ENCODE results near the gene DLG5. TPM values are rescaled to one million over a fixed set of nuclear protein-coding genes. Genes with fewer than 3 reads are reported as not detected.

Gene DLG5
- total RNA-seq, 2 donors from 2014 or later: 22.6 to 35.6 TPM

DNA sequence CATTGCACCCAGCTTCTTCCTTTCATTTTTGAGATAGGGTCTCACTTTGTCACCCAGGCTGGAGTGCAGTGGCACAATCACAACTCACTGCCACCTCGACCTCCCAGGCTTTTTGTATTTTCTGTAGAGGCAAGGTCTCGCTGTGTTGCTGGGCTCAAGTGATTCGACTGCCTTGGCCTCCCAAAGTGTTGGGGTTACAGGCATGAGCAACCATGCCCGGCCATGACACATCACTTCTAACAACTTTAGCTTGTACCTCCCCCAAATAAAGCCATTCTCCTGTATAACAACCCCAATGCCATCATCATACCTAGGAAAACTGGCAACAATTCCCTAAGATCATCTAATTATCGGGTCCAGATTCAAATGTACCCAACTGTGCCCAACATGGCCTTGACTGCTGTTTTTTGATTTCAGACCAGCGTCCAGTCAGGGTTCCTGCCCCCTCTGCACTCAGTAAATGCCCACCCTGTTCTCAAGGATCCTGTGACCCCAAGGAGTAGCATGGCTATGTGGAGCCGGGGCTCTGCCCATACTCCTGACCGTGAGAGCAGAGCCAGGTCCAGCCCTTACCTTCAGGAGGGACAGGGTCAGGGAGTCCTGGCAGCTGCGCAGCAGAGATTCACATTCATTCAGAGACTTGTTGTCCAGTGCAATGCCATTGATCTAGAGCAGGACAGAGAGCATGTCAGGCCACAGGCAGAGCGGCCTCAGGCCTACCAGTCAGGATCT, 102.6 kb downstream of the DLG5 start:
- intact Hi-C loops (cut with DNase I): no loop called here
- Histone ChIP-seq H3K4me3 (no peak overlapping the region), H3K27me3 (no peaks in the 10 kb centered on the region), H3K4me1 (no peaks in the 10 kb centered on the region), H3K36me3 (replicated peaks in 1 of 2; ENCODE audit: insufficient read depth in 1 of 2, low read depth in 2 of 2) (peaks cover 0 to 12% of the 10 kb centered on the region in 2 donors), H3K27ac (no peak overlapping the region), H3K9me3 (no peaks in the 10 kb centered on the region)
- DNase-seq (no peak), ATAC-seq (no peak)
- 91 to 93% methylated on average over 8 to 10 of the region's 10 CpGs for WGBS, 2 donors
- TF ChIP-seq POLR2A (IDR thresholded peaks at IDR 0.05): no peak
- TF ChIP-seq, protein P1, sequence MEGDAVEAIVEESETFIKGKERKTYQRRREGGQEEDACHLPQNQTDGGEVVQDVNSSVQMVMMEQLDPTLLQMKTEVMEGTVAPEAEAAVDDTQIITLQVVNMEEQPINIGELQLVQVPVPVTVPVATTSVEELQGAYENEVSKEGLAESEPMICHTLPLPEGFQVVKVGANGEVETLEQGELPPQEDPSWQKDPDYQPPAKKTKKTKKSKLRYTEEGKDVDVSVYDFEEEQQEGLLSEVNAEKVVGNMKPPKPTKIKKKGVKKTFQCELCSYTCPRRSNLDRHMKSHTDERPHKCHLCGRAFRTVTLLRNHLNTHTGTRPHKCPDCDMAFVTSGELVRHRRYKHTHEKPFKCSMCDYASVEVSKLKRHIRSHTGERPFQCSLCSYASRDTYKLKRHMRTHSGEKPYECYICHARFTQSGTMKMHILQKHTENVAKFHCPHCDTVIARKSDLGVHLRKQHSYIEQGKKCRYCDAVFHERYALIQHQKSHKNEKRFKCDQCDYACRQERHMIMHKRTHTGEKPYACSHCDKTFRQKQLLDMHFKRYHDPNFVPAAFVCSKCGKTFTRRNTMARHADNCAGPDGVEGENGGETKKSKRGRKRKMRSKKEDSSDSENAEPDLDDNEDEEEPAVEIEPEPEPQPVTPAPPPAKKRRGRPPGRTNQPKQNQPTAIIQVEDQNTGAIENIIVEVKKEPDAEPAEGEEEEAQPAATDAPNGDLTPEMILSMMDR (IDR thresholded peaks at IDR 0.05): no peak

DNA sequence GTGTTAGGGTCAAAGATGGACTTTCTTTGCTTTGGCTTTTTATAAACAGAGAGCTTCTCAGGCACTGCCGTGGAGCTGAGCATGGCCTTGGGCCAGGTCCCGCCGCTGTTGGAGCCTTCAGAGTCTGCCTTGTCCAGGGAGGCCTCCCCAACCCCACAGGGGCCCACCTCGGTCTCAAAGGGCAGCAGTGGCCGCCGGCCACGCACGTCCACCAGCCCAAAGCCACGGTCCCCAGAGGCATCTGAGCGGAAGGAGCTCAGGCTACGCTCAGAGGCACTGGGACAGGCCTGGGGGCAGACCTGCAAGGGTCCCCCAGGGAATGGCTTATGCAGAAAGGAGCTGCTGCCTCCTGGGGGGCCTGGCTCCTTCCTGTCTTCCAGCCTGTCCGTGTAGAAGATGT, 105.0 kb downstream of the DLG5 start:
- WGBS, 2 donors: 68 to 87% methylated on average over 4 to 11 of the region's 12 CpGs
- TF ChIP-seq POLR2A (IDR thresholded peaks at IDR 0.05): no peak
- TF ChIP-seq, protein P1 (IDR thresholded peaks at IDR 0.05): no peak
- intact Hi-C loops (cut with DNase I): no loop called here
- Histone ChIP-seq H3K4me1 (no peaks in the 10 kb centered on the region), H3K36me3 (replicated peaks in 1 of 2; ENCODE audit: insufficient read depth in 1 of 2, low read depth in 2 of 2) (peaks cover 0 to 15% of the 10 kb centered on the region in 2 donors), H3K27ac (no peak overlapping the region), H3K4me3 (no peak overlapping the region), H3K9me3 (no peaks in the 10 kb centered on the region), H3K27me3 (no peaks in the 10 kb centered on the region)
- DNase-seq (no peak), ATAC-seq (no peak)

DNA sequence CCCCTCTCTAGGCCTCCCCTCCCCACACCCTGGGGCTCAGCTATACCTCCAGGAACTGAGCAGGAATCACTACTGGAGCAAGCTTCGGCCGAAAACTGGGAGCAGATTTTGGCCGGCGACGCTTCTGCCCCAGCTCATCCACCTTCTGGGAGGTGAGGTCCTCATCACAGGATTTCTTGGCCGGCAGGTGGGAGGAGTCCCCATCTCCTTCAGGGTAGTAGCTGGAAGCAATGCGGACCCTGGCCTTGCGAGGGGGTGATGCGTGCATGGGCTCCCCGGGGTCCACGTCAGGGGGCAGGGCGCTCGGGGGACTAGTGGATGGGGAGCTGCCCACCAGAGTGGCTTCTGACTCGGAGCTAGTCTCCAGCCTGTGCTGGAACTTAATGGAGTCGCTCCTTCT, 105.5 kb downstream of the DLG5 start:
- Histone ChIP-seq H3K4me3 (no peak overlapping the region), H3K4me1 (no peaks in the 10 kb centered on the region), H3K27me3 (no peaks in the 10 kb centered on the region), H3K27ac (no peak overlapping the region), H3K36me3 (replicated peaks in 1 of 2; ENCODE audit: insufficient read depth in 1 of 2, low read depth in 2 of 2) (peaks cover 0 to 20% of the 10 kb centered on the region in 2 donors), H3K9me3 (no peaks in the 10 kb centered on the region)
- intact Hi-C loops (cut with DNase I): no loop called here
- 94 to 96% methylated on average over 9 to 15 of the region's 15 CpGs for WGBS, 2 donors
- ATAC-seq (no peak), DNase-seq (no peak)
- TF ChIP-seq, protein P1 (IDR thresholded peaks at IDR 0.05): no peak
- TF ChIP-seq POLR2A (IDR thresholded peaks at IDR 0.05): no peak

- H3K27ac ChIP-seq: no peak overlapping the region
- DNase-seq: no peak
- H3K36me3 ChIP-seq (replicated peaks in 1 of 2; ENCODE audit: insufficient read depth in 1 of 2, low read depth in 2 of 2): peaks cover 0 to 21% of the 10 kb centered on the region in 2 donors
- H3K4me3 ChIP-seq: no peak overlapping the region
- no peaks in the 10 kb centered on the region for H3K4me1 ChIP-seq
- 85 to 87% methylated on average over 9 of the region's 9 CpGs for WGBS, 2 donors
- TF ChIP-seq, protein P1 (IDR thresholded peaks at IDR 0.05): no peak
- TF ChIP-seq POLR2A (IDR thresholded peaks at IDR 0.05): no peak
- no peak for ATAC-seq
- no peaks in the 10 kb centered on the region for H3K27me3 ChIP-seq
- no peaks in the 10 kb centered on the region for H3K9me3 ChIP-seq
- intact Hi-C loops (cut with DNase I): no loop called here
Observed at GRCh38 chr10:77820349-77820748, 106.2 kb downstream of the DLG5 start.
